MM.1S (cell line): ENCODE results near the gene CDKN3.

Experiments used
- CTCF ChIP-seq: fragments of 300-600 bp; sonication (generic); IDR thresholded peaks from 2 replicates; pipeline ENCODE4 v1.5.1; 2016; ENCODE audit warnings: antibody characterized with exemption, low read length, mixed read lengths
- EZH2 ChIP-seq: fragments of 300-600 bp; sonication (generic); optimal IDR thresholded peaks from 2 replicates; pipeline ENCODE3; 2017; ENCODE audit warnings: low read depth, mild to moderate bottlenecking, antibody characterized with exemption, low read length, mixed read lengths
- EZH2phosphoT487 ChIP-seq: fragments of 300-600 bp; sonication (generic); IDR thresholded peaks from 2 replicates; pipeline ENCODE4 v1.6.1; 2018; ENCODE audit warnings: antibody characterized with exemption, low read length

- TF ChIP-seq CTCF = no peak
- no peak for TF ChIP-seq EZH2phosphoT487
- TF ChIP-seq EZH2 = no peak
Measured at GRCh38 chr14:54356172-54356571, 40.6 kb upstream of the CDKN3 start.
